Activated CD8-positive, alpha-beta memory T cell treated with anti-CD3 and anti-CD28 coated beads for 36 hours (primary cell): ENCODE measurements around the gene LHFPL6. TPM values are rescaled to one million over a fixed set of nuclear protein-coding genes. Genes with fewer than 3 reads are reported as not detected.

Source experiments
- CTCF ChIA-PET: fragments of 350-600 bp; sonication (Branson Sonifier 250); formaldehyde crosslinking; loops from one replicate; lab custom pipeline; 2021; ENCODE audit warnings: antibody characterized with exemption; lab: Charles Lee
- POLR2A ChIA-PET: fragments of 350-600 bp; sonication (Branson Sonifier 250); formaldehyde crosslinking; loops from one replicate; lab custom pipeline; 2021; ENCODE audit warnings: antibody characterized with exemption; lab: Charles Lee
- total RNA-seq, 2 experiments: library from RNA; stranded (reverse); gene quantifications; one replicate each; pipeline ENCODE4 v1.2.3, GENCODE V29; 2021

The LHFPL6 gene
- total RNA-seq, 2 experiments from 2014 or later: 3.3 to 3.6 TPM

DNA sequence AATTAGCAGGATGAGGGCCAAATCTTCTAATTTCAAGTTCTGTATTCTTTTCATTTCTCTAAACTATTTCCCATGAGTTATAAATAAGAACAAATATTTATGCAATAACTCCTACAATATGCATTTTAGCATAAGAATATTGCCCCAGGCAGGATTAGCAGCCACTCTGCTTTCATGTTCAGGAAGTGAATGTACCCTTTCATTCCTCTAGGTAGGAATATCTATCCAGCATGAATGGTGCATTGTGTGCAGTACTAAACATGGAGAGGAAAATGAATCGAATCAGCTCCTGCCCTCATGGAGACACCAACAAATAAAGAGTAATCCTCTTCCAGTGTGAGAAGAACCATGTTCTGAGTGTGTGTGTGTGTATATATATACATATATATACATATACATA, 41.0 kb downstream of the LHFPL6 start:
- CTCF ChIA-PET: no interaction called here
- POLR2A ChIA-PET: no interaction called here

- ChIA-PET POLR2A (no interaction called here), CTCF (no interaction called here)
These were observed 43.1 kb downstream of the LHFPL6 start for GRCh38 chr13:39559847-39560246.

GRCh38 chr13:39557285-39557955, 45.6 kb downstream of the LHFPL6 start:
- POLR2A ChIA-PET: no interaction called here
- CTCF ChIA-PET: no interaction called here

GRCh38 chr13:39556866-39557265, 46.1 kb downstream of the LHFPL6 start:
- ChIA-PET CTCF (no interaction called here), POLR2A (no interaction called here)

- ChIA-PET CTCF (interaction anchor here (0.6 kb wide), 1 partner anchor 343 kb away, joined by 3 read pairs; no protein-coding TSS in a partner anchor), POLR2A (no interaction called here)
These were observed 48.6 kb downstream of the LHFPL6 start for GRCh38 chr13:39554371-39554770.

DNA sequence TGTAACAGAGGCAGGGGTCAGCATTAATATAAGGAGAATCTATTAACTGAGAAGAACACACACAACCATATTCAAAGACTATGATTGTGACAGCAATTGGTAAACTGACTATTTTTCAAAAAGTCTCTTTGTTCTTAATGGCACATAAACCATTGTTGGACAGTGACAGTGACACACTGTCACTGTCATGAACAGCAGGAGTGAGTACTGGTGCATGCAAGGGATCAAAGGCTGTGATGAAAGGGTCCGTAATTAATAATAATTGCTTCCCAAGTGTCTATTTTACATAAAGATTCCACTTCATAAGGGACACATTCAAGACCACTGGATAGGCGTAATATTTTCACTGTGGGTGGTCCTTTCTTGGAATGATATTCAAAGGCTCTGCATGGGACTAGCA, 50.7 kb downstream of the LHFPL6 start:
- CTCF ChIA-PET: no interaction called here
- POLR2A ChIA-PET: no interaction called here

DNA sequence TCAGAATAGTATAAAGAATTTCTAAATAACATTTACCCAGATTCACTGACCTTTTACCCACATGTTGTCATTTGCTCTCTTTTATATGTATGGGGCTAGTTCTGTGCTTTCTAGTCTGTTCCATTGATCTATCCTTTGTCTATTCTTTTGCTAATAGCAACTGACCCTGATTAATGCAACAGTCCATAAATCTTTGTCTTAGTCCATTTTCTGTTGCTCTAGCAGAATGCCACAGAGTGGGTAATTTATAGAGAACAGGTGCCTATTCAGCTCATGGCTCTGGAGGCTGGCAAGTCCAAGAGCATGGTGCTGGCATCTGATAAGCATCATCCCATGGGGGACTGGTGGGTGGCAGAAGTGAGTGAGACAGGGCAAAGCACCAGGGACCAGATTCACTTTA, 52.1 kb downstream of the LHFPL6 start:
- ChIA-PET POLR2A (no interaction called here), CTCF (no interaction called here)

DNA sequence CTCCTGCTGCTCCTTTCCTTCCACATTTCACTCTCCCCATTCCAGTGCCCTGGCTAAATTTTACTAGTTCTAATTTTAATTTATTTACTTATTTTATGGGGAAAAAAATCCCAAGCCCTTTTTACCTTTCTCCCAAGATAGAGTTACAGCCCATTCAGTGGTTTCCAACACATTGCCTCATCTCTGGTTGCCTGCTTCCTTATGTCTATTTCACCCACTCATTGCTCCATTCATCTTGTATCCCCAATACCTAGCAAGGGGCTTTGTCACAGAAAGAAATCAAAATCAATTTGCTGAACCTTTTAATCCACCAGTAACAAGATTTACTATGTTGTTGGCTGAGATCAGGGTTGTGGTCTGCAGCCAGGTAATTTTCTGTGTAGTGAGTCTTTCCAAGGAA, 55.9 kb downstream of the LHFPL6 start:
- POLR2A ChIA-PET: no interaction called here
- CTCF ChIA-PET: no interaction called here

GRCh38 chr13:39542361-39542760, 60.6 kb downstream of the LHFPL6 start:
- CTCF ChIA-PET: no interaction called here
- POLR2A ChIA-PET: no interaction called here

- CTCF ChIA-PET: no interaction called here
- POLR2A ChIA-PET: no interaction called here
These were observed 61.9 kb downstream of the LHFPL6 start for GRCh38 chr13:39540929-39541605.

- CTCF ChIA-PET: no interaction called here
- POLR2A ChIA-PET: no interaction called here
These were observed 63.9 kb downstream of the LHFPL6 start for GRCh38 chr13:39538816-39539790.

DNA sequence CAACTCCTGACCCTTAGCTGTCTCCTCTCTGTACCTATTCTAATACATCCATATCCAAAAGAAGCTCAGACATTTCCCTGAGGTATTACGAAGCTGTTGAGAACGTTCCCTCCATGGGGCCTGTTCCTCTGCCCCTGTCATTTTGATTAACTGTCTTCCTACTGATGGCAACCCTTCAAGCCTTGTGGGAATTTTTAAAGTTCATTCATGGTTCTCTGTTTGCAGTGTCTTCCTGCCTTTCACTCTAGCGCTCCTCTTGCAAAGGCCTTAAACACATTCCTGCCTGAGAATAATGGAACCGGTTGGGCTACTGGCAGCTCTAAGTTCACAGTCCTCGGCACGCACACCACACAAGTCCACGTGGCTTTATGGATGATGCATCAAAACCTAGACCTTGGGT, 66.1 kb downstream of the LHFPL6 start:
- CTCF ChIA-PET: no interaction called here
- POLR2A ChIA-PET: no interaction called here

DNA sequence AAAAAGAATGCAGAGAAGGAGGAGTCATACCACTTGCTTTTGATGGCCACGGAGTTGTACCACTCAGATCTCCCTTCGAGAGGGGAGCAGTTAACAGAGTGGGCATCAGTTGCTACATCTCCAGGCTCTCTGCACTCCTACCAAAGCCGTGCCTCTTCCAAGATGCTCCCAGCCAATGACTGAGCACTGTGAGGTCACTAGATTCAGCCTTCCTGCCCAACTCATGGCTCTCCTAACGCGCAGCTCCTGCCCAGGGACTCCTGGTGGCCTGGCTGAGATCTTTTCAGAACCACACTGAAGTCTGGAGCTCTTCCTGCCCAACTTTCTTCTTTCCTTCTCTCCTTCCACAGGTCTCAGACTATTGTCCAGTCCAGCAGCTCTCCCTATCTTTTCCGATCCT, 66.7 kb downstream of the LHFPL6 start:
- ChIA-PET CTCF (no interaction called here), POLR2A (no interaction called here)

DNA sequence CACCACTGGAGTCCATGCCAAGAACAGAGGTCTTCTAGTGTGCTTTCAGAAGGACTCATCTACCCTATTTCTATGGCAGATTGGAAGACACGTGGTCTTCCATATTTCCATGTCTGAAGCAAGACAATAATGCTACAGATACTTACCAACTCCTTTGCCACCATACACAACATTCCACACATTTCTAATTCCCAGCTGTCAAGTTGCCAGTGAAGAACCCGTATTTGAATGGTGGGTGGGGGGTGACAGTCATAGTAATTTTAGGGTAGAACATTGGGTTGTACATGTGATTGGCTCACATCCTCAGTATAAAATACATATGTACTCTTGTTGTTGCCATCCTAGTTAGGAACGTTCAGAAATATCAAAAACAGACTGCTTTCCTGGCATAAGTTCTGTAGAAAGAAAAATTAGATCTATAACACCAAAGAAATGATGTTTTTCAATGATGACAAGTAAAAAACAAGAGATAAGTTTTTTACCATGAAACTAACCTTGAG, 69.3 kb downstream of the LHFPL6 start:
- CTCF ChIA-PET: no interaction called here
- POLR2A ChIA-PET: no interaction called here

GRCh38 chr13:39531646-39532045, 71.3 kb downstream of the LHFPL6 start:
- CTCF ChIA-PET: no interaction called here
- POLR2A ChIA-PET: no interaction called here

DNA sequence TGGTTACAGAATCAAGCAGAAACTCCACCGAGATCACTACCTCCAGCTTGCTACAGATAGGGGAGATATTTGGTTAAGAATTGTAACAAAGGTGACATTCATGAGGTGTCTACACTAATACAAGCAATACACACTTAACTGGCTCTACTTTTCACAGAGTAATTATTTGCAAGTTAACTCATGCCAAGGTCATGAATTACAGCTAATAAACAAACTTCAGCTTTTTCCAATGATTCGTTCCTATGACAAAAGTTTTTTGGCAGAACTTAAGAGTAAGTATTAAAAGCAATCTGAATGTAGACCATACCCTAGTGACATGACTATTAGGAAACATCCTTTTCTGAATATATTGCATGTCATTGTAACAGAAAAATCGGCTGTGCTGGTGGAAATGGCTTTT, 72.1 kb downstream of the LHFPL6 start:
- ChIA-PET CTCF (no interaction called here), POLR2A (no interaction called here)

- ChIA-PET POLR2A (no interaction called here), CTCF (no interaction called here)
These were observed 74.4 kb downstream of the LHFPL6 start for GRCh38 chr13:39528661-39528980.

DNA sequence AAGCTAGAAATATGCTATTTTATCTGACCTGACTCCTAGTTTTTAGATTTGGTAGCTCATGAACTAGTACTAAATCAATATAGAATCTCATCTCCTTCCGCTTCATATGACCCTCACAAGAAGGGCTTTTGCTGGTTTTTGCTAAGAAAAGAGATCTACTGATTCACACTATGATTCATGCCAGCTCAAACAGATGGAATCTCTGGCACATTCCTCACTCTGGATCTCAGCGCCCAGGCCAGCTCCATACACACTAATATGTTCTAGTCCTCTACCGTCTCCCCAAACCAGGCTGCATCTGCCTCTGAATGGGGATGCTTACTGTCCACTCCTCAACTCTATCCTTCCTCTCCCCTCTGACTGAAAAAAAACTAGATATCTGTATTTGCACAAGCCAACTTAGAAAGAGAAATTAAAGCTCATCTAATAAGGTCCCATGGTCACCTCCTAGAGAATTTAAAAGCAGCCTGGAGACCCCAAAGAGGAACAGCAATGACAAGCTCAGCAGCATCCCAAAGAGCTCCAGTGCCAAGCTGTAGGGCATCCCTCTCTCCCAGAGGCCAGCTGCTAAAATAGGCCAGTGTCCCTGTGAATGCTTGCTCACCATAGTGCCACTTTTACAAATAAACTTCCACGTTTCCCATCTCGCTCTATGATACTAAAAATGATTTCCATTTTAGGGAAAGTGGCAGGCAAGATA, 74.9 kb downstream of the LHFPL6 start:
- ChIA-PET POLR2A (no interaction called here), CTCF (no interaction called here)

DNA sequence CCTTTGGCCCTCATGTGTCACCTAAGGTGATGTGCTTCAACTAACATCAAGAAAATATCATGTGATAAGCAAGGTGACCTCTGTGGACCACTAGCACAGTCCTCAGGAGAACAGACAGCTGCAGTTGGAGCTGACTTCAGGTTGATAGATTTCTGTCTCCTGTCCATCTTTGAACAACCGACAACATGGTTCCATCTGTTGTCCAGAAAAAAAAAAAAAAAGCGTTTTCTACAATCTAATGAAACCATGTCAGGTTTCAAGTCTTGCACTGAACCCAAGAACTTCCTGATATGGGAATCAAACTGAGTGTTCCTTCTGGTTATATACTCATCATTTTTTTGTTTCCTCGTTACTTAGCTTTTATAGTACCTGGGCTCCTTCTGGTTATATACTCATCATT, 75.7 kb downstream of the LHFPL6 start:
- POLR2A ChIA-PET: no interaction called here
- CTCF ChIA-PET: no interaction called here

DNA sequence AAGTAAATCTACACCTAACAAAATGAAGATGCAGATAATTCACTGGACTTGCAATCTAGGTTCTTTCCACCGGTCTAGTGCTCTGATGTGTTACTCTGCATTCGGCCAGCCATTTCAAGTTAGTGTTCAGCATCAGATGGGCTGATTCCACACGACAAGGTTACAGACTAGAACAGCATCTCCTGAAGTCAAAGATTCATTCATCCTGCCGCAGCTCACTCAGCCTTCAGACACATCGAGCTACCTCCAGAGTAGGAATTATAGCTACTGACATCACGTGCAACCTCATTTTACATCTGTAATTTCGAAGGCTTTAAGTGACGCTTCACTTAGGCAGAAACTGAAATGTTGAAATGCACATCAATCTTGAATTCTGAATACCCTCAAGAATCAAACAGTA, 76.5 kb downstream of the LHFPL6 start:
- CTCF ChIA-PET: no interaction called here

More for the DNA sequence above, 76.5 kb downstream of the LHFPL6 start:
- POLR2A ChIA-PET: no interaction called here
